Measurements from ENCODE around the gene GPX1.
"Not testable (repeated sequence)": the region's sequence is repeated elsewhere in the genome, so short reads cannot be mapped to it uniquely, and the experiment has no call there.

GPX1 gene

GRCh38 chr3:49346797-49347251 lies 11.3 kb downstream of the GPX1 start:
- H3K4me3 Mint-ChIP-seq: no peak overlapping the region
- H3K27me3 Mint-ChIP-seq: no peaks in the 10 kb centered on the region
- H3K27ac Mint-ChIP-seq: no peak overlapping the region
- no peaks in the 10 kb centered on the region for H3K9me3 Mint-ChIP-seq (ENCODE audit: low read depth)
- peaks cover 16% of the 10 kb centered on the region for H3K4me1 Mint-ChIP-seq (ENCODE audit: low read depth)
- no peaks in the 10 kb centered on the region for H3K36me3 Mint-ChIP-seq

GRCh38 chr3:49343163-49343562 lies 15.0 kb downstream of the GPX1 start:
- Mint-ChIP-seq H3K9me3 (ENCODE audit: low read depth) (no peaks in the 10 kb centered on the region), H3K4me3 (no peak overlapping the region), H3K36me3 (no peaks in the 10 kb centered on the region), H3K27me3 (no peaks in the 10 kb centered on the region), H3K4me1 (ENCODE audit: low read depth) (peaks cover 36% of the 10 kb centered on the region), H3K27ac (peak overlapping the region; percentile 41)

GRCh38 chr3:49341996-49342395 lies 16.2 kb downstream of the GPX1 start:
- no peaks in the 10 kb centered on the region for H3K9me3 Mint-ChIP-seq (ENCODE audit: low read depth)
- no peaks in the 10 kb centered on the region for H3K27me3 Mint-ChIP-seq
- peaks cover 39% of the 10 kb centered on the region for H3K4me1 Mint-ChIP-seq (ENCODE audit: low read depth)
- H3K36me3 Mint-ChIP-seq: no peaks in the 10 kb centered on the region
- H3K4me3 Mint-ChIP-seq: peak overlapping the region; percentile 53
- H3K27ac Mint-ChIP-seq: peak overlapping the region; percentile 94

- Mint-ChIP-seq H3K27ac (peak within 1 kb of the TSS; percentile 99), H3K36me3 (no peaks in the 10 kb centered on the region), H3K4me3 (peak within 1 kb of the TSS; percentile 94), H3K9me3 (ENCODE audit: low read depth) (no peaks in the 10 kb centered on the region), H3K27me3 (no peaks in the 10 kb centered on the region), H3K4me1 (ENCODE audit: low read depth) (peaks cover 40% of the 10 kb centered on the region)
Measured at GRCh38 chr3:49339941-49340800, 18.0 kb downstream of the GPX1 start, which contains the start of gene USP4. TSS of gene USP4 (minus strand) at chr3:49340053. CDS start at chr3:49340024, 29 bp downstream.

GRCh38 chr3:49339581-49339940 lies 18.6 kb downstream of the GPX1 start:
- H3K27ac Mint-ChIP-seq: peak overlapping the region; percentile 95
- peaks cover 41% of the 10 kb centered on the region for H3K4me1 Mint-ChIP-seq (ENCODE audit: low read depth)
- no peaks in the 10 kb centered on the region for H3K36me3 Mint-ChIP-seq
- peak overlapping the region; percentile 94 for H3K4me3 Mint-ChIP-seq
- H3K27me3 Mint-ChIP-seq: no peaks in the 10 kb centered on the region
- H3K9me3 Mint-ChIP-seq (ENCODE audit: low read depth): no peaks in the 10 kb centered on the region

GRCh38 chr3:49333916-49334633 lies 24.1 kb downstream of the GPX1 start:
- peaks cover 35% of the 10 kb centered on the region for H3K4me1 Mint-ChIP-seq (ENCODE audit: low read depth)
- H3K27me3 Mint-ChIP-seq: no peaks in the 10 kb centered on the region
- no peaks in the 10 kb centered on the region for H3K9me3 Mint-ChIP-seq (ENCODE audit: low read depth)
- peak overlapping the region; percentile 34 for H3K27ac Mint-ChIP-seq
- H3K4me3 Mint-ChIP-seq: no peak overlapping the region
- H3K36me3 Mint-ChIP-seq: peaks cover 5% of the 10 kb centered on the region

GRCh38 chr3:49333091-49333490 lies 25.1 kb downstream of the GPX1 start:
- Mint-ChIP-seq H3K4me1 (ENCODE audit: low read depth) (peaks cover 30% of the 10 kb centered on the region), H3K27ac (peak overlapping the region; percentile 73), H3K9me3 (ENCODE audit: low read depth) (no peaks in the 10 kb centered on the region), H3K4me3 (no peak overlapping the region), H3K27me3 (no peaks in the 10 kb centered on the region), H3K36me3 (peaks cover 5% of the 10 kb centered on the region)

GRCh38 chr3:49329186-49329585 lies 29.0 kb downstream of the GPX1 start:
- H3K4me1 Mint-ChIP-seq (ENCODE audit: low read depth): peaks cover 25% of the 10 kb centered on the region

GRCh38 chr3:49328350-49328749 lies 29.8 kb downstream of the GPX1 start:
- H3K4me3 Mint-ChIP-seq; H3K27me3 Mint-ChIP-seq; H3K9me3 Mint-ChIP-seq (ENCODE audit: low read depth); H3K36me3 Mint-ChIP-seq; H3K27ac Mint-ChIP-seq: not testable (repeated sequence)
- H3K4me1 Mint-ChIP-seq (ENCODE audit: low read depth): peaks cover 20% of the 10 kb centered on the region

More at GRCh38 chr3:49329186-49329585, 29.0 kb downstream of the GPX1 start:
- peaks cover 12% of the 10 kb centered on the region for H3K36me3 Mint-ChIP-seq
- H3K9me3 Mint-ChIP-seq (ENCODE audit: low read depth): no peaks in the 10 kb centered on the region
- H3K4me3 Mint-ChIP-seq: no peak overlapping the region
- peak overlapping the region; percentile 5 for H3K27ac Mint-ChIP-seq
- H3K27me3 Mint-ChIP-seq: no peaks in the 10 kb centered on the region

- Mint-ChIP-seq H3K4me3 (no peak overlapping the region), H3K9me3 (ENCODE audit: low read depth) (no peaks in the 10 kb centered on the region), H3K27me3 (no peaks in the 10 kb centered on the region), H3K36me3 (peaks cover 8% of the 10 kb centered on the region), H3K27ac (no peak overlapping the region), H3K4me1 (ENCODE audit: low read depth) (peaks cover 15% of the 10 kb centered on the region)
Measured at GRCh38 chr3:49327485-49327884, 30.7 kb downstream of the GPX1 start.

GRCh38 chr3:49324768-49325167 lies 33.4 kb downstream of the GPX1 start:
- Mint-ChIP-seq H3K27me3 (no peaks in the 10 kb centered on the region), H3K27ac (no peak overlapping the region), H3K36me3 (peaks cover 8% of the 10 kb centered on the region), H3K4me1 (ENCODE audit: low read depth) (peaks cover 14% of the 10 kb centered on the region), H3K4me3 (no peak overlapping the region), H3K9me3 (ENCODE audit: low read depth) (no peaks in the 10 kb centered on the region)

GRCh38 chr3:49316696-49317457 lies 41.3 kb downstream of the GPX1 start:
- H3K27me3 Mint-ChIP-seq: no peaks in the 10 kb centered on the region
- H3K4me1 Mint-ChIP-seq (ENCODE audit: low read depth): peaks cover 7% of the 10 kb centered on the region
- peaks cover 3% of the 10 kb centered on the region for H3K36me3 Mint-ChIP-seq
- no peaks in the 10 kb centered on the region for H3K9me3 Mint-ChIP-seq (ENCODE audit: low read depth)
- H3K4me3 Mint-ChIP-seq: no peak overlapping the region
- no peak overlapping the region for H3K27ac Mint-ChIP-seq

GRCh38 chr3:49313896-49314688 lies 44.1 kb downstream of the GPX1 start:
- peak overlapping the region; percentile 61 for H3K27ac Mint-ChIP-seq
- H3K4me3 Mint-ChIP-seq: no peak overlapping the region

GRCh38 chr3:49311283-49311682 lies 46.9 kb downstream of the GPX1 start:
- H3K27me3 Mint-ChIP-seq: no peaks in the 10 kb centered on the region
- no peak overlapping the region for H3K4me3 Mint-ChIP-seq
- H3K36me3 Mint-ChIP-seq: no peaks in the 10 kb centered on the region
- H3K9me3 Mint-ChIP-seq (ENCODE audit: low read depth): no peaks in the 10 kb centered on the region
- H3K4me1 Mint-ChIP-seq (ENCODE audit: low read depth): peaks cover 9% of the 10 kb centered on the region
- peak overlapping the region; percentile 43 for H3K27ac Mint-ChIP-seq

More at GRCh38 chr3:49313896-49314688, 44.1 kb downstream of the GPX1 start:
- H3K27me3 Mint-ChIP-seq: no peaks in the 10 kb centered on the region
- no peaks in the 10 kb centered on the region for H3K9me3 Mint-ChIP-seq (ENCODE audit: low read depth)
- H3K4me1 Mint-ChIP-seq (ENCODE audit: low read depth): peaks cover 7% of the 10 kb centered on the region
- peaks cover 3% of the 10 kb centered on the region for H3K36me3 Mint-ChIP-seq

Data from activated naive CD8-positive, alpha-beta T cell (primary cell).